PC-3 (cell line): ENCODE data around the gene KIF13A. TPM values are rescaled to one million over a fixed set of nuclear protein-coding genes. Genes with fewer than 3 reads are reported as not detected.

Experiments
- ATAC-seq: fragments of 200-7000 bp; cut with Tn5 transposase; 2 replicates; pipeline ENCODE4 v1.9.1; 2020; ENCODE audit warnings: mild to moderate bottlenecking, moderate library complexity
- BruUV-seq: library from RNA; stranded (reverse); fragments of 400-500 nt; replicated peaks from 2 replicates; lab custom pipeline; 2021; lab: Mats Ljungman, UMichigan
- CTCF ChIA-PET: fragments of 300-600 bp; sonication (Branson Sonifier 250); formaldehyde crosslinking; loops from one replicate; lab custom pipeline; 2022; ENCODE audit warnings: antibody characterized with exemption; lab: Charles Lee
- POLR2A ChIA-PET: fragments of 300-600 bp; sonication (Branson Sonifier 250); formaldehyde crosslinking; loops from one replicate; lab custom pipeline; 2022; ENCODE audit warnings: antibody characterized with exemption; ENCODE audit not compliant: unreplicated experiment; lab: Charles Lee
- DNase-seq: peaks from one replicate; pipeline ENCODE4 v3.0.0-alpha.2; 2015
- H2AFZ ChIP-seq: fragments of 300-600 bp; sonication (generic); 2 replicates; pipeline ENCODE4 v1.6.0; 2016; ENCODE audit warnings: antibody characterized with exemption, low read length
- H3F3A ChIP-seq: fragments of 300-600 bp; sonication (generic); one replicate; pipeline ENCODE4 v1.6.0; 2017; ENCODE audit warnings: antibody characterized with exemption, low read length, control low read depth, mild to moderate bottlenecking; ENCODE audit not compliant: unreplicated experiment
- H3K27ac ChIP-seq: fragments of 300-600 bp; sonication (generic); 2 replicates; pipeline ENCODE4 v1.5.1; 2016; ENCODE audit warnings: mild to moderate bottlenecking, low read length
- H3K27me3 ChIP-seq: fragments of 300-600 bp; sonication (generic); 2 replicates; pipeline ENCODE4 v1.6.1; 2016; ENCODE audit warnings: low read length, mixed read lengths
- H3K36me3 ChIP-seq: fragments of 300-600 bp; sonication (generic); 2 replicates; pipeline ENCODE4 v1.6.1; 2016; ENCODE audit warnings: low read depth, mixed run types, low read length, mixed read lengths
- H3K4me1 ChIP-seq: fragments of 300-600 bp; sonication (generic); 2 replicates; pipeline ENCODE4 v1.5.1; 2016; ENCODE audit warnings: low read length; ENCODE audit not compliant: insufficient read depth
- H3K4me2 ChIP-seq: fragments of 300-600 bp; sonication (generic); 2 replicates; pipeline ENCODE4 v1.6.0; 2016; ENCODE audit warnings: low read length
- H3K4me3 ChIP-seq: fragments of 300-600 bp; sonication (generic); 2 replicates; pipeline ENCODE4 v1.5.1; 2016; ENCODE audit warnings: mild to moderate bottlenecking, low read length, mixed read lengths
- H3K79me2 ChIP-seq: fragments of 300-600 bp; sonication (generic); 2 replicates; pipeline ENCODE4 v1.6.1; 2017; ENCODE audit warnings: low read length, mixed read lengths
- H3K9ac ChIP-seq: fragments of 300-600 bp; sonication (generic); 2 replicates; pipeline ENCODE4 v1.6.0; 2016; ENCODE audit warnings: mild to moderate bottlenecking, low read length
- H3K9me2 ChIP-seq: fragments of 300-600 bp; sonication (generic); replicated peaks from 2 replicates; pipeline ENCODE4 v1.6.1; 2016; ENCODE audit warnings: mixed run types, low read length, mixed read lengths
- H3K9me3 ChIP-seq: fragments of 300-600 bp; sonication (generic); 2 replicates; pipeline ENCODE4 v1.6.1; 2016; ENCODE audit warnings: low read length, mixed read lengths
- H4K20me1 ChIP-seq: fragments of 300-600 bp; sonication (generic); 2 replicates; pipeline ENCODE4 v1.6.1; 2016; ENCODE audit warnings: low read length, mixed read lengths
- EZH2 ChIP-seq: fragments of 300-600 bp; sonication (generic); IDR thresholded peaks from one replicate; pipeline ENCODE4 v1.6.1; 2017; ENCODE audit warnings: antibody characterized with exemption, mild to moderate bottlenecking, low read length; ENCODE audit not compliant: unreplicated experiment
- EZH2phosphoT487 ChIP-seq: fragments of 300-600 bp; sonication (generic); IDR thresholded peaks from 2 replicates; pipeline ENCODE4 v1.6.1; 2018; ENCODE audit warnings: mild to moderate bottlenecking, antibody characterized with exemption, low read length, borderline replicate concordance
- intact Hi-C: fragments of 100-400 bp; cut with micrococcal nuclease; formaldehyde crosslinking; loops from 2 replicates; pipeline ENCODE4 v1.9.0; 2023
- total RNA-seq: library from RNA; depleted of rRNA; stranded (reverse); fragments of >200 nt; gene quantifications from 2 replicates; pipeline ENCODE4 v1.2.3, GENCODE V29; 2014
- TF ChIP-seq, protein P1 (sequence below): fragments of 300-600 bp; sonication (generic); conservative IDR thresholded peaks from 2 replicates; pipeline ENCODE4 v1.5.1; 2017; ENCODE audit warnings: antibody characterized with exemption, low read depth, mild to moderate bottlenecking, low read length

KIF13A gene
- total RNA-seq, 1 experiment from 2014 or later = 21.3 TPM

DNA sequence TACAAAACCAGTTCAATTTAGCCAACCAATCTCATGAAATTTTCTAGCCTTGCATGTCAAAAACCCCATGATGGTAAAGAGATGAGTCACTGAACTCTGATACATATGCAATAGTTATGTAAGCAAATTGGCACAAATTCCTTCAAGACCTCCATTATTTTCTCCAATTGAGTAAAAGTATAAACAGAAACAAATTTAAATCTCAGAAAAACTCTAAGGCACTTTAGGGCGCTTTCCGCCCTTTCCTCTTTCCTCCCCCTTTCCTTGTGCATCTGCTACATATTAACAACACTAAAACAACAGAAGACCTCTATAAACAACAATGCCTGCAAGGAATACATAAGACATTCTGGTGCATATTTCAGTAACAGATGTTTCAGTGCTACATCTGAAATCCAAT, 48.5 kb downstream of the KIF13A start:
- no peak overlapping the region for H3K4me2 ChIP-seq
- H3K4me1 ChIP-seq = no peaks in the 10 kb centered on the region
- no peak overlapping the region for H3K27ac ChIP-seq
- no peaks in the 10 kb centered on the region for H3K79me2 ChIP-seq
- no peak overlapping the region for H3K4me3 ChIP-seq
- H3K27me3 ChIP-seq = no peaks in the 10 kb centered on the region
- ATAC-seq (no peak), DNase-seq (peak; percentile 32)
- H3K9ac ChIP-seq = no peak overlapping the region
- BruUV-seq = no TSS peak
- H3K9me2 ChIP-seq = no peaks in the 10 kb centered on the region
- POLR2A ChIA-PET = no interaction called here
- no peaks in the 10 kb centered on the region for H3K36me3 ChIP-seq
- no peak overlapping the region for H2AFZ ChIP-seq
- intact Hi-C loops = no loop called here
- CTCF ChIA-PET = no interaction called here
- no peaks in the 10 kb centered on the region for H3K9me3 ChIP-seq
- TF ChIP-seq EZH2phosphoT487 (no peak), EZH2 (no peak)
- TF ChIP-seq, protein P1, sequence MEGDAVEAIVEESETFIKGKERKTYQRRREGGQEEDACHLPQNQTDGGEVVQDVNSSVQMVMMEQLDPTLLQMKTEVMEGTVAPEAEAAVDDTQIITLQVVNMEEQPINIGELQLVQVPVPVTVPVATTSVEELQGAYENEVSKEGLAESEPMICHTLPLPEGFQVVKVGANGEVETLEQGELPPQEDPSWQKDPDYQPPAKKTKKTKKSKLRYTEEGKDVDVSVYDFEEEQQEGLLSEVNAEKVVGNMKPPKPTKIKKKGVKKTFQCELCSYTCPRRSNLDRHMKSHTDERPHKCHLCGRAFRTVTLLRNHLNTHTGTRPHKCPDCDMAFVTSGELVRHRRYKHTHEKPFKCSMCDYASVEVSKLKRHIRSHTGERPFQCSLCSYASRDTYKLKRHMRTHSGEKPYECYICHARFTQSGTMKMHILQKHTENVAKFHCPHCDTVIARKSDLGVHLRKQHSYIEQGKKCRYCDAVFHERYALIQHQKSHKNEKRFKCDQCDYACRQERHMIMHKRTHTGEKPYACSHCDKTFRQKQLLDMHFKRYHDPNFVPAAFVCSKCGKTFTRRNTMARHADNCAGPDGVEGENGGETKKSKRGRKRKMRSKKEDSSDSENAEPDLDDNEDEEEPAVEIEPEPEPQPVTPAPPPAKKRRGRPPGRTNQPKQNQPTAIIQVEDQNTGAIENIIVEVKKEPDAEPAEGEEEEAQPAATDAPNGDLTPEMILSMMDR = no peak
- no peaks in the 10 kb centered on the region for H4K20me1 ChIP-seq
- H3F3A ChIP-seq = no peaks in the 10 kb centered on the region

DNA sequence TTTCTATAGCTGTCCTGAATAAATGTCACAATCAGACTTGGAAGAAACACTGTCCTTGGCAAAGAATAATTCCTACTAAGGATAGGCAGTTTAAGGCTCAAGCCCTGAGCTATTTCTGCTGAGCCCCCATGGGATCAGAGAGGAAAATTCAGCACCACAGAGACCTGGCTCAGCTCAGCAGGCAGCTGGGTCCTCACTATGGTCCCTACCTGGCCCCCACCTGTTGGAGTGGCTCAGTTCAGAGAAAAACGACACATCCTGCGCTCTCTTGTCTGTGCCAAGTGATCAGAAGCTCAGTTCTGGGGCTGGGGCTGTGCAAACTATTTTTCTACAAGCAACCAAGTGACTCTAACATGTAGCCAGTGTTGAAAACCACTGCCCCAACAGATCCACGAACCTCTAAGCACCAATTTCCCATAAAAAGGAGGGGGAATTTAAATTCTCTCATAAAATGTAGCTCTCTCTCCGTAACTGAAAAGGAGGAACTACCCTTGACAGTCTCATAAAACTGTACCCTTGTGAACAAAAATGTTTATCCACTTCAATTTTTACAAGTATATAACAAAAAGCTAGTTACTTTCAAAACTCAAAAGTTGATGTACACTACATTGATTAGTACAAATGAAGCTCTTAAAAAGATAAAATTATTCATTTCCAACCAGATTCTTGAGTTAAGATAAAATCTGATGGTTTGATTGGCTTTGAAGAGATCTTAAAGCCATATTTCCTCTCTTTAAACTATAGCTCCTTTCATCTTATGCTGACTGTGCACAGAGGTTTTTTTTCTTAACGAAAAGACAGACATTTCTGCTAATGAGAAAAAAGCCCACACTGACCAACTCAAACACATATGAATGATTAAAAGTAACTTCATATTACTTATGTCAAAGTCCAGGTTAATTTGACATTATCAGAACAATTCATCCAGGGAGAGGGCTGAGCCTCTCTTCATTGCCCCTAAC, 52.0 kb downstream of the KIF13A start:
- no peaks in the 10 kb centered on the region for H3K9me3 ChIP-seq
- DNase-seq = no peak
- H3F3A ChIP-seq = no peaks in the 10 kb centered on the region
- no peaks in the 10 kb centered on the region for H3K36me3 ChIP-seq
- intact Hi-C loops = no loop called here
- no peaks in the 10 kb centered on the region for H3K9me2 ChIP-seq
- no peak overlapping the region for H3K4me2 ChIP-seq
- TF ChIP-seq, protein P1 = no peak
- TF ChIP-seq EZH2phosphoT487 (no peak), EZH2 (no peak)
- H3K4me3 ChIP-seq = no peak overlapping the region
- H3K27ac ChIP-seq = no peak overlapping the region
- no peak for ATAC-seq
- H3K9ac ChIP-seq = no peak overlapping the region
- no peak overlapping the region for H2AFZ ChIP-seq
- ChIA-PET CTCF (no interaction called here), POLR2A (no interaction called here)
- no TSS peak for BruUV-seq
- H4K20me1 ChIP-seq = no peaks in the 10 kb centered on the region
- no peaks in the 10 kb centered on the region for H3K4me1 ChIP-seq
- H3K79me2 ChIP-seq = no peaks in the 10 kb centered on the region
- no peaks in the 10 kb centered on the region for H3K27me3 ChIP-seq

DNA sequence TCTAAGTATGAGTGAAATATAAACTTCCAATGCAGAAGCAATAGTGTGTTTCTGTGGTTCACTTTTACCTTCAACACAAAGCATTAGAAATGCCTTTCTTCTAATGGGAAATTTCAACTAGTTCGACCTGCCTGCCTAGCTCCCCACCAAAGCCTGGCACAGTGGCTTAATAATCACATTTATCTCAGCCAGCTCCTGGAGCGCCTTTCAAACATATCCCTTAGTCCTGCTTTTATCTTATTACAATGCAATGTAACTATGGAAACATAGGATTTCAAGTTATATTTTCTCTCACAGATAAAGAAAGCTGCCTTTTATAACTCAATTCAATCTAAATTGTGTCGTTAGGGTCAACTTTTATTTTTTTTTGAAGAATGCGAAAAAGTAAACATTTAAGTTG, 53.7 kb downstream of the KIF13A start:
- no peak overlapping the region for H3K27ac ChIP-seq
- BruUV-seq = no TSS peak
- ChIA-PET POLR2A (no interaction called here), CTCF (no interaction called here)
- peaks cover 4% of the 10 kb centered on the region; the same call in 1 of the 2 replicates for H3K4me1 ChIP-seq
- H3K9ac ChIP-seq = no peak overlapping the region
- intact Hi-C loops = no loop called here
- H4K20me1 ChIP-seq = no peaks in the 10 kb centered on the region
- ATAC-seq (no peak), DNase-seq (no peak)
- no peaks in the 10 kb centered on the region for H3K27me3 ChIP-seq
- no peak overlapping the region for H3K4me2 ChIP-seq
- TF ChIP-seq EZH2 = no peak
- TF ChIP-seq, protein P1 = no peak
- TF ChIP-seq EZH2phosphoT487 = no peak
- no peaks in the 10 kb centered on the region for H3F3A ChIP-seq
- H3K79me2 ChIP-seq = no peaks in the 10 kb centered on the region
- no peaks in the 10 kb centered on the region for H3K36me3 ChIP-seq
- no peaks in the 10 kb centered on the region for H3K9me3 ChIP-seq
- no peak overlapping the region for H2AFZ ChIP-seq
- no peak overlapping the region for H3K4me3 ChIP-seq
- H3K9me2 ChIP-seq = no peaks in the 10 kb centered on the region
